NT2/D1 (cell line): ENCODE data around the gene RAP1GAP2.

Experiments
- DNase-seq: peaks from one replicate; pipeline ENCODE4 v3.0.0-alpha.2; 2011; ENCODE audit warnings: low read depth, low spot score
- H3K27me3 ChIP-seq: 2 replicates; pipeline ENCODE4 v1.6.0; 2011; ENCODE audit warnings: mild to moderate bottlenecking; ENCODE audit not compliant: insufficient read length, insufficient read depth
- H3K36me3 ChIP-seq: 2 replicates; pipeline ENCODE4 v1.6.1; 2011; ENCODE audit warnings: mild to moderate bottlenecking, low read length, mixed read lengths; ENCODE audit not compliant: insufficient read depth, insufficient read length
- H3K4me1 ChIP-seq: 2 replicates; pipeline ENCODE4 v1.5.1; 2011; ENCODE audit not compliant: insufficient read depth, insufficient read length
- H3K4me3 ChIP-seq: 2 replicates; pipeline ENCODE4 v1.5.1; 2011; ENCODE audit warnings: low read depth; ENCODE audit not compliant: insufficient read length
- H3K9ac ChIP-seq: 2 replicates; pipeline ENCODE4 v1.6.0; 2011; ENCODE audit warnings: low read depth; ENCODE audit not compliant: insufficient read length
- H3K9me3 ChIP-seq: 2 replicates; pipeline ENCODE4 v1.5.1; 2011; ENCODE audit warnings: mild to moderate bottlenecking, low read length; ENCODE audit not compliant: insufficient read depth
- SUZ12 ChIP-seq: IDR thresholded peaks from 2 replicates; pipeline ENCODE4 v1.6.1; 2011; ENCODE audit not compliant: insufficient read length, insufficient read depth; ENCODE audit errors: extremely low read depth
- YY1 ChIP-seq: IDR thresholded peaks from 2 replicates; pipeline ENCODE4 v1.6.1; 2011; ENCODE audit not compliant: insufficient read length, insufficient read depth
- ZNF274 ChIP-seq: IDR thresholded peaks from 2 replicates; pipeline ENCODE4 v1.6.1; 2011; ENCODE audit warnings: mild to moderate bottlenecking, low read depth, low read length

The RAP1GAP2 gene

DNA sequence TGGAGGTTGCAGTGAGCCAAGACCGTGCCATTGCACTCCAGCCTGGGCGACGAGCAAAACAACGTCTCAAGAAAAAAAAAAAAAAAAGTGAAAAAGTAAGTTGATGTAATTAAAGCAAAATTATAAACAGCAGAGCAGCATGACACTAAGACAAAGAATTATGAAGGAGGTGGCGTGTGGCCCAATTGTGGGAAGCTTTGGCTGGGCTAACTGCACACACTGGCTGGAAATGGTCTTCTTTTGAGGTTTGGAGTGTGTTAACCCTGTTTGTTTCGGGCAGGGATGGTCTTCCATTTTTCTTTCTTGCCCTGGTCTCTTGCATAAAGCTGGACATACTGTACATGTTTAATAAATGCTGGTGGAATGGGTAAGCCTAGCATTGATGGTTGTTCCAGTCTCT, 54.8 kb downstream of the RAP1GAP2 start:
- DNase-seq = no peak
- peaks cover 5% of the 10 kb centered on the region for H3K4me1 ChIP-seq
- TF ChIP-seq SUZ12 (no peak), ZNF274 (no peak), YY1 (no peak)
- H3K4me3 ChIP-seq = no peak overlapping the region
- no peaks in the 10 kb centered on the region for H3K9me3 ChIP-seq
- H3K9ac ChIP-seq = no peak overlapping the region
- H3K36me3 ChIP-seq = no peaks in the 10 kb centered on the region
- H3K27me3 ChIP-seq = peaks cover 2% of the 10 kb centered on the region

DNA sequence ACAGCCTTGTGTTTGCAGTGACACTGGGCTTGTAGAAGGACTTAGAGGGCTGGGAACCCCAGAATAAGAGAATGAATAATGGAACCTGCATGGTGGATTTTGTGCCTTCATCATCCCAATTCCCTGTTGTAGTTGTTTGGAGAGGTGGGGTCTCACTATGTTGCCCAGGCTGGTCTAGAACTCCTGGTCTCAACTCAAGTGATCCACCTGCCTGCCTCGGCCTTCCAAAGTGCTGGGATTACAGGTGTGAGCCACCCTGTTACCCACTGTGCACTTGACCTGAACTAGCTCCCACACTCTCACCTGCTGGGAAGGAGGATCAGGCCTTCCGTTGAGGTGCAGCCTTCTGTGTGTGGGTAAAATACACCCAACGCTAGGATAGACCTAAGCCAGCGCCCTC, 55.4 kb downstream of the RAP1GAP2 start:
- Histone ChIP-seq H3K4me1 (peaks cover 11% of the 10 kb centered on the region), H3K9ac (no peak overlapping the region), H3K9me3 (no peaks in the 10 kb centered on the region), H3K27me3 (peaks cover 2% of the 10 kb centered on the region), H3K36me3 (peaks cover 6% of the 10 kb centered on the region), H3K4me3 (no peak overlapping the region)
- TF ChIP-seq ZNF274 (no peak), SUZ12 (no peak), YY1 (no peak)
- no peak for DNase-seq

GRCh38 chr17:2852221-2852620, 56.0 kb downstream of the RAP1GAP2 start:
- Histone ChIP-seq H3K36me3 (peaks cover 12% of the 10 kb centered on the region), H3K27me3 (peaks cover 2% of the 10 kb centered on the region), H3K4me3 (no peak overlapping the region), H3K9ac (peak overlapping the region; percentile 36), H3K9me3 (no peaks in the 10 kb centered on the region), H3K4me1 (peaks cover 15% of the 10 kb centered on the region)
- TF ChIP-seq YY1 (no peak), SUZ12 (no peak), ZNF274 (no peak)
- DNase-seq = no peak

GRCh38 chr17:2852729-2853282, 56.6 kb downstream of the RAP1GAP2 start:
- Histone ChIP-seq H3K9ac (peak overlapping the region; percentile 91), H3K4me1 (peaks cover 18% of the 10 kb centered on the region)

DNA sequence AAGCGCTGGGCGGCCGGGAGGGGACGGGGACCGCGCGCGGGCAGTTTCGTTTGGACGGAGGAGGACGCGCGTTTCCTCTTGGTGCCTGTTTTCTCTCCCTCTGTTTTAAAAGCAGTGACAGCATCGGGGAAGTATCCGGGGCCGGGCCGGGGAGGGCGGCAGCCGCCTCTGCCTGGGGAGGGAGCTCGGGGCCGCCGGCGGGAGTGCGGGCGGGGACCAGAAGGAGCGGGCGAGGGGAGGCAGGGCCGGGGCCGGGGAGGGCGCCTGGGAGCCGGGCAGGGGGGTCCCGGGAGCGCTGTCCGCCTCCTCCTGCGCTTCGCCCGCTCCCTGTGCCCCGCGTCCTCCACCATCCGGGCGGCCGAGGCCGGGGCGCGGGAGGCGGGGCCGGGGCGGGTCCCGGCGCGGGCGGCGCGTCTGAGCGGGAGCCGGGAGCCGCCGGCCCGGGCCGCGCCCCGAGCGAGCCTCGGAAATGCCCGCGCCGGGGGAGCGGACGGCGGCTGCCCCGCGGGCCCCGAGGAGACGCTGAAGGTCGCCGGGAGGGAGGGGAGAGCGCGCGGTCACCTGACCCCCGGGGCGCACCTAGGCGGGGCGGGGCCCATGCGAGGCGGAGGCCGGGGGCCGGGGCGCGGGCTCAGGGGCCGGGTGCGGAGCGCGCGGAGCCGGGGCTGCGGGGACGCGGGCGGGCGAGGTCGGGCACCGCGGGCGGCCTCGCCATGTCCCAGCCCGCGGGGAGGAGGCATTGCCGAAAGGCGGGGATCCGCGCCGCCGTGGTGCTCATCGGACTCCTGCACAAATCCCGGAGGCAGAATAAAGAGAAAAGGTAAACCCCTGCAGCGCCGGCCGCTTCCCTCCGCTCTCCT, 57.3 kb downstream of the RAP1GAP2 start:
- H3K9ac ChIP-seq = peak overlapping the region; percentile 91
- no peak for TF ChIP-seq YY1
- no peak for TF ChIP-seq SUZ12
- no peak for TF ChIP-seq ZNF274
- H3K27me3 ChIP-seq = peaks cover 2% of the 10 kb centered on the region
- peaks cover 18% of the 10 kb centered on the region for H3K36me3 ChIP-seq
- no peaks in the 10 kb centered on the region for H3K9me3 ChIP-seq
- H3K4me3 ChIP-seq = peak overlapping the region; percentile 79
- peaks cover 16% of the 10 kb centered on the region for H3K4me1 ChIP-seq
- DNase-seq = no peak

More at GRCh38 chr17:2852729-2853282, 56.6 kb downstream of the RAP1GAP2 start:
- Histone ChIP-seq H3K4me3 (peak overlapping the region; percentile 36), H3K9me3 (no peaks in the 10 kb centered on the region), H3K36me3 (peaks cover 14% of the 10 kb centered on the region), H3K27me3 (peaks cover 2% of the 10 kb centered on the region)
- TF ChIP-seq YY1 (no peak), ZNF274 (no peak), SUZ12 (no peak)
- no peak for DNase-seq

- Histone ChIP-seq H3K36me3 (peaks cover 18% of the 10 kb centered on the region), H3K27me3 (peaks cover 2% of the 10 kb centered on the region), H3K4me3 (peak overlapping the region; percentile 79), H3K9me3 (no peaks in the 10 kb centered on the region), H3K4me1 (peaks cover 14% of the 10 kb centered on the region), H3K9ac (peak overlapping the region; percentile 91)
- DNase-seq = no peak
- TF ChIP-seq ZNF274 (no peak), SUZ12 (no peak)
Measured at GRCh38 chr17:2854143-2855055, 58.2 kb downstream of the RAP1GAP2 start.
